HG03442 (cell line): ENCODE measurements around the gene MSN.
A peak's percentile ranks its signal among the peaks of the same experiment; 100 is the strongest.
"Not testable (repeated sequence)": the region's sequence is repeated elsewhere in the genome, so short reads cannot be mapped to it uniquely, and the experiment has no call there.

Source experiments
- ATAC-seq: cut with Tn5 transposase; IDR thresholded peaks from one replicate; pipeline ENCODE4 v1.9.1; 2021; ENCODE audit warnings: mild to moderate bottlenecking, moderate library complexity; ENCODE audit not compliant: unreplicated experiment

MSN gene

DNA sequence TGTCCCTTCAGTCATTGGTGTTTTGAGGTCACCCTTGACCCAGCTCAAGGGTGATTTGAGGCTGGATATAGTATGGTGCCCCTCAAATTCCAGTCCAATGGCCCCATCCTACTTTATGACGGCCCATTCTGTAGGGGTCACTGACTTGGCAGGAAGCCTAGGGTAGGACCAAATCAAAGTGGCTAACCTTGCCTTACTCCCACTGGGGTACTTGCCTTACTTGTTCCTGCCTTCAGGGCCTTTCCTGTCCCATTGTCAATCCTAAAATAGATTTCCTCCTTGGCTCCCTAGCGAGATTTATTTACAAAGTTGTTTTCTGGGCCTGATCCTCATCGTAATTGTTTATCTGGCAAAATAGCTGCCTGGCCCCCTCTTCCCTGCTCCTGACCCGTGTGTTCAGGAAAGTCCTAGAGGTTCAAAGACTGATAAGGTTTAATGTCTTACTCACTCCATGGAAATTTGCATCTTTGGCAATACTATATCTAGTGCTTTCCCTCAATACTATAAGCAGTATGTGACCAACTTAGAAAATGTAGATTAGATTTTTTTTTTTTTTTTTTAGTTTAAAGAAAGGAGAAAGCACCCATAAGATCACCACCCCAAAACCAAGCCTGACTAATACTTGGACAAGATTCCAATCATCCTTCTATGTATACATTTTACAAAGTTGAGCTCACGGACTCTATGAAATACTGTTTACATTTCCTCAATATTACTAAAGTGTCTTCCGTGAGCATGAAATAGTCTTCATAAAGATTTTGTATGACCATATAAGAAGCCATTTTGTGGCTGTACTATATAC, 44.8 kb downstream of the MSN start:
- ATAC-seq = no peak

GRCh38 chrX:65718538-65718937, 51.1 kb downstream of the MSN start:
- no peak for ATAC-seq

DNA sequence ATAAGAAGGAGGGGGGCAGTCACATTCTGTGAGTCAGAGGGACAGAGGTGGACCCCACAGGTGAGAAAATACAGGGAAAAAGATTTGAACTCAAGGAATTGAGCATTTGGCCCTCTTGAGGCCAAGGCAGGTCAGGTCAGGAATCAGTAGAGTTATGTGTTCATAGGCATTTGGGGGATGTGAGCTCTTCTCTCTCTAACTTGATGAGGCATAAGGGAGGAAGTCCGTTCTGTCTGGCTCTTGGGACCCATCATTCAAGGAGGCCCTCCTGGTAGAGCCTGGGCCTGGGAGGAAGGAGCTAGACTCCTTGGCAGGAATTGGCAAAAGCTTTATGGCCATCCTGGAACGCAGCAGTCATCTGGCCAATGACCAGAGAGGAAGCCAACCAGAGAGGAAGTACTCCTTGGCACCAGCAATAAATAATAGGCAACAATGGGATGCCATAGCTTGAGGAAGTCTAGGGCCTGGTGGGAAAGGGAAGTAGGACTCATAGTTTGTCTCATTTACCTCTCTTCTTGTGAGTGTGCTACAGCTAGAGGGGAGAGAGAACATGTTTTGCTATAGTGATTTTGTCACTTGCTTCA, 53.0 kb downstream of the MSN start:
- ATAC-seq = no peak

DNA sequence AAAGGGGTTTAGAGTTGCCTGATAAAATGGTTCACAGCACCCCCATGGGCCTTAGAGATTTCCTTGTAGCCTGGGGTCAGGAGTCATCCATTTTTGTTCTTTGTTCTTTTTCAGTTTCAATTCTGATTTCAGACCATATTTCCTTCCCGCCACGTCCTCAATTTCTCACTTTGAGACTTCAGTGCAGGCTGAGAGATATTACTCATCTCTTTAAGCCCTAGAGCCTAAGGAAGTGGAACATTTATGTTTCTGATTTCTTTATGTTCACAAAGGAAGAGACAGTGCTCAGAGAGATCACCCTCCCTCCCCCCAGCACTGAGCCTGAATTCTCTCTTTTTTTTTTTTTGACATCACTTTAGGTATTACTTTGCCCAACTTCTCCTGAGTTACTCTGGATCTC, 56.3 kb downstream of the MSN start:
- peak; percentile 75 for ATAC-seq

- no peak for ATAC-seq
These were observed 59.3 kb downstream of the MSN start for GRCh38 chrX:65726715-65727114.

DNA sequence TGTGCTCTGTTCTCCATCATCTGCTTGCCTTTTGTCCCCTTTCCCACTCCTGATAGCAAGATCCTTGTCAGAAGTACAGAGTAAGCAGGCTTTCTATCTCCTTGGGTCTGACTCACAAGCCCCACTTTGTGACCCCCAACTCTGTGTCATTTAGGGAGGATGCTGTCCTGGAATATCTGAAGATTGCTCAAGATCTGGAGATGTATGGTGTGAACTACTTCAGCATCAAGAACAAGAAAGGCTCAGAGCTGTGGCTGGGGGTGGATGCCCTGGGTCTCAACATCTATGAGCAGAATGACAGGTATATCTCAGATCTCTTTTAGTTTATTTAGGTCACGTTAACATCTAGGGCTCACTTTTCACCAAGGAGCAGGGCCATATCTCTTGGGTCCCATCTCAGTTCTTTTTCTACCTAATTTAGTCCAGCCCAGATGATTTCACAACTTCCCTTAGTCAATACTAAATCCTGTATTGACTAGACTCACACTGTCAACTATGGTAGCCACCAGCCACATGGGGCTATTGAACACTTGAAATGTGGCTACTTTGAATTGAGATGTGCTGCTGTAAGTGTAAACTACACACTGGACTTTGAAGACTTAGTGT, 64.3 kb downstream of the MSN start:
- ATAC-seq = no peak

DNA sequence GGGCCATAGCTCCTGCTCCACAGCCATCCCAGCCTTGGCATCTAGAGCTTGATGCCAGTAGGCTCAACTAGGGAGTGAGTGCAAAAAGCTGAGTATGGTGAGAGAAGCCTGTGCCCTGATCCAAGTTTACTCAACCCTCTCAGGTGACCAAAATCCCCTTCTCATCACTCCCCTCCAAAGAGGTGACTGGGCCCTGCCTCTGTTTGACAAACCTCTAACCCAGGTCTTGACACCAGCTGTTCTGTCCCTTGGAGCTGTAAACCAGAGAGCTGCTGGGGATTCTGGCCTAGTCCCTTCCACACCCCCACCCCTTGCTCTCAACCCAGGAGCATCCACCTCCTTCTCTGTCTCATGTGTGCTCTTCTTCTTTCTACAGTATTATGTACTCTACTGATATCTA, 73.5 kb downstream of the MSN start:
- no peak for ATAC-seq

DNA sequence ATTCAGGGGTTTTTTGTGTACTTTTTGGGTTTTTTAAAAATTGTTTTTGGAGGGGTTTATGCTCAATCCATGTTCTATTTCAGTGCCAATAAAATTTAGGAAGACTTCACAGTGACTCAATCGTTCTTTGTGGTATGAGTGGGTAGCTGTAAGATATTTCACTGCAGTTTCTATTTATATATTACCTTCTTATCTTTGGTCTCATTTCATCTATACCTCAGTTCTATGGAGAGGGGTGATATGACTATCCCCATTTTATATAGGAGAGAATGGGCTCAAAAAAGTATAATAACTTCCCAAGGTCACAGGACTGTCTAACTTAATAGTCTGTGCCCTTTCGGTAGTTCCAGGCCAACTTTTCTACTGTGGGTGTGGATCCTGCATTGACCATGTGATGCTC, 74.4 kb downstream of the MSN start:
- ATAC-seq = no peak

GRCh38 chrX:65744965-65745364, 77.5 kb downstream of the MSN start:
- ATAC-seq = peak; percentile 48

DNA sequence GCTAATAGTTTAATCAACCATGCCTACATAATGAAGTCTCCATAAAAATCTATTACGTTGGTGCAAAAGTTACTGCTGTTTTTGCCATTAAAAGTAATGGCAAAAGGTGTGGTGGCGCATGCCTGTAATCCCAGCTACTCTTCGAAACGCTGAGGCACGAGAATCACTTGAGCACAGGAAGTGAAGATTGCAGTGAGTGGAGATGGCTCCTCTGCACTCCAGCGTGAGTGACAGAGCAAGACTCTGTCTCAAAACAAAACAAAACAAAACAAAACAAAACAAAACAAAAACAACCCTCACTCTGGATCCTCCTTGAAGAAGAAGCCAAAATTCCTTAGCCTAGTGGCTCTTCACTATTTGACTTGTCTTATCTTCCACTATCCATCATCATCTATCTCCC, 78.0 kb downstream of the MSN start:
- ATAC-seq = peak; percentile 38

GRCh38 chrX:65745992-65746391, 78.5 kb downstream of the MSN start:
- ATAC-seq = no peak

- peak; percentile 87 for ATAC-seq
These were observed 83.4 kb downstream of the MSN start for GRCh38 chrX:65750674-65751469.

DNA sequence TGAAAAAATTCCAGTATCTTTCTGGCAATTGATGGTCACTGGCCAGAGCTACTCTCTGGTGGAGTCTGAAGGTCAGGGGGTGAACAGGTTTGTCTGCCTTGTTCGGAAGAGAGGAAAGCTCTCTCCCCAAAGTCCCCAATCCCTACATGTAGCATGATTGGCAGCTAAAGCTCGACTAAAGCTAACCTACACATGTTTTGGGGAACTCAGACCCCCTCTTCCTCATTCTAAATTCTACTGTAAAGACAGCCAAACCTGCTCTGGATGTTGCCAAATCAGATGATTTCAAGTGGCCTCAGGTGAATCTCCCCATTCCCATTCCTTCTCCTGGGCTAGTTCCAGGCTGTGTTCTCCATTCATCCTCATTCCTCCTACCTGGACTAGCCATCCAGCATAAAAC, 84.1 kb downstream of the MSN start:
- no peak for ATAC-seq

- no peak for ATAC-seq
These were observed 84.8 kb downstream of the MSN start for GRCh38 chrX:65752294-65752693.

GRCh38 chrX:65755786-65756185, 88.3 kb downstream of the MSN start:
- ATAC-seq = no peak

DNA sequence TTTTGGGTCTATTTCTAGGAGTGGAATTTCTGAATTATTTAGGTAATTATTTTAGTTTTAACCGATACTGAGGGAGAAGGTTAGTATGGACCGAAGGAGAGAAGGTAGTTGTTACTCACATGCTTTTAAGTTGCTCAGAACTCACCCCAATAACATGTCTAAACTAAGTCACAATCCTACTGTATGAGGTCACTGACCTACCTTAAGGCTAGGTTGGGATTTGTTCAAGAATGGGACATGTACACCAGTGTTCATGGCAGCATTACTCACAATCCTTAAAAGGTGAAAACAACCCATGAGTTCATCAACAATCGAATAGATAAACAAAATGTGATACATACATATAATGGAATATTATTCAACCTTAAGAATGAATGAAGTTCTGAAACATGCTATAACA, 90.5 kb downstream of the MSN start:
- ATAC-seq = no peak

DNA sequence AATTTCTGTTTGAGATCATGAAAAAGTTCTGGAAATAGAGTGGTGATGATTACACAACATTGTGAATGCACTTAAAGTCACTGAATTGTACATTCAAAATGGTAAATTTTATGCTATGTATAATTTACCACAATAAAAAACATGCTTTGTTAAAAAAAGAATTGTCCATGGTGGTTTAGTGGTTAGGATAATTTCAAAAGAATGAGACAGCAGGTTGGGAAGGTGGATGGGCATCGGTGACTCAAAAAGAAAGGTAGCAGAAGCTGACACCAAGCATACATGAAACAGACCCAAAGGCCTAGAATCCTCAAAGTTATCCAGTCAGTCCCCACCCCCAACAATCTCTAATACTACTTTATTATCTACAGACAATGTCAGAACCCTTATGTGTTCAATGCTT, 91.1 kb downstream of the MSN start:
- ATAC-seq = no peak

GRCh38 chrX:65759525-65759924, 92.1 kb downstream of the MSN start:
- not testable (repeated sequence) for ATAC-seq

DNA sequence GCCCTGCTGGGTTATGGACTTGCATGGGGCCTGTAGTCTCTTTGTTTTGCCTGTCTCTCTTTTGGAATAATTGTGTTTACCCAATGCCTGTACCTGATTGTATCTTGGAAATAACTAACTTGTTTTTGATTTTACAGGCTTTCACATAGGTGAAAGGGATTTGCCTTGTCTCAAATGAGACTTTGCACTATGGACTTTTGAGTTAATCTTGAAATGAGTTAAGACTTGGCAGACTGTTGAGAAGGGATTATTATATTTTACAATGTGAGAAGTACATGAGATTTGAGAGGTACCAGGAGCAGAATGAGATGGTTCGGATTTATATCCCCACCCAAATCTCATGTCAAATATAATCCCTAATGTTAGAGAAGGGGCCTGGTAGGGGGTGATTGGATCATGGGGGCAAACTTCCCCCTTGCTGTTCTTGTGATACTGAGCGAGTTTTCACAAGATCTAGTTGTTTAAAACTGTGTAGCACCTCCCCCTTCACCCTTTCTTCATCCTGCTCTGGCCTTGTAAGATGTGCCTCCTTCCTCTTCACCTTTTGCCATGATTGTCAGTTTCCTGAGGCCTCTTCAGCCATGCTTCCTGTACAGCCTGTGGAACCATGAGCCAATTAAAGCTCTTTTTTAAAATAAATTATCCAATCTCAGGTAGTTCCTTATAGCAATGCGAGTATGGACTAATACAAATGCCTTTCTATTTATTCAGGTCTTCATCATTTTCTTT, 102.3 kb downstream of the MSN start:
- no peak for ATAC-seq

DNA sequence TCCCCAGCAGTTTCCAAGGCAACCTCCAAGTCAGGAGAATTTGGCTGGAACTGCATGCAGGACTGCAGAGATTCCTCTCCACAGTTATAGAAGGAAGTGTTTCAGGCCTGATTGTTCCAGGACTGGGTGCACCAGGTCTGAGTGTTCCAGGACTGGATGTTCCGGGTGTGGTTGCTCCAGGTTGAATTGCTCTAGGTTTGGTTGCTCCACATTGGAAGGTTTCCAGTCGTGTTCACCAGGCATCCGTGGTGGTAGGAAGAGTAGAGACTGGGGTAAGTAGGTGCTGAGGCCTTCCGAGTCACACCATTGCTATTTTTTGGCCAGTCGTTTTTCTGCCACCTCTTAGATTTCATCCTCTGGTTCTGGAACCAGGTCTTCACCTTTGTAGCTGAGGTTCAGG, 105.4 kb downstream of the MSN start:
- ATAC-seq = no peak

DNA sequence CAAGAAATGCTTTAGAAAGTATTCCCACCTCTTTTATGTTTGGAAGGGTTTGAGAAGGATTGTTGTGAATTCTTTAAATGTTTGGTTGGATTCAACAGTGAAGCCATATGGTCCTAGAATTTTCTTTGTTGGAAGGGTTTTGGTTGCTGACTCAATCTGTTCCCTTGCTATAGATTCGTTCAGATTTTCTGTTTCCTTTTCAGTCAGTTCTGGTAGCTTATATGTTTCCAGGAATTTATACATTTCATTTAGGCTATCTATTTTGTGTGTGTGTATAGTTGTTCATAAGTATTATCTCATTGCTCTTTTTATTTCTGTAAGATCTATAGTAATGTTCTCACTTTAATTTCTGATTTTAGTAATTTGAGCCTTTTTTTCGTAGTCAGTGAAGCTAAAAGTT, 114.4 kb downstream of the MSN start:
- no peak for ATAC-seq
